Activated B cell treated with CpG ODN at 0.5 μM for 24 hours (primary cell): ENCODE results near the gene CDC14A. TPM values are rescaled to one million over a fixed set of nuclear protein-coding genes. Genes with fewer than 3 reads are reported as not detected.
A peak's percentile ranks its signal among the peaks of the same experiment; 100 is the strongest.

Experiments
- ATAC-seq: fragments of 200-7000 bp; cut with Tn5 transposase; one replicate; pipeline ENCODE4 v1.10.0; 2021; ENCODE audit warnings: low read depth, mild to moderate bottlenecking, moderate library complexity
- CTCF ChIA-PET: fragments of 350-600 bp; sonication (Branson Sonifier 250); formaldehyde crosslinking; loops from one replicate; lab custom pipeline; 2021; ENCODE audit warnings: antibody characterized with exemption; lab: Charles Lee
- POLR2A ChIA-PET: fragments of 350-600 bp; sonication (Branson Sonifier 250); formaldehyde crosslinking; loops from one replicate; lab custom pipeline; 2021; ENCODE audit warnings: antibody characterized with exemption; lab: Charles Lee
- DNase-seq: peaks from one replicate; pipeline ENCODE4 v3.0.0; 2022
- H3K27ac Mint-ChIP-seq: one replicate; pipeline ENCODE4 v1.8.0; 2020; ENCODE audit warnings: mixed read lengths
- H3K27me3 Mint-ChIP-seq: one replicate; pipeline ENCODE4 v1.8.0; 2021; ENCODE audit warnings: mixed read lengths
- H3K36me3 Mint-ChIP-seq: one replicate; pipeline ENCODE4 v1.8.0; 2021; ENCODE audit warnings: low read depth, mixed read lengths
- H3K4me1 Mint-ChIP-seq: one replicate; pipeline ENCODE4 v1.8.0; 2021; ENCODE audit warnings: mixed read lengths
- H3K4me3 Mint-ChIP-seq: one replicate; pipeline ENCODE4 v1.8.0; 2020; ENCODE audit warnings: mild to moderate bottlenecking, mixed read lengths
- H3K9me3 Mint-ChIP-seq: one replicate; pipeline ENCODE4 v1.8.0; 2020; ENCODE audit warnings: mixed read lengths
- intact Hi-C: fragments of 100-400 bp; cut with micrococcal nuclease; formaldehyde crosslinking; loops from one replicate; pipeline ENCODE4 v1.15.1; 2024
- total RNA-seq: library from RNA; stranded (reverse); gene quantifications from 2 replicates; pipeline ENCODE4 v1.2.3, GENCODE V29; 2022
- TF ChIP-seq, protein P1 (sequence below): fragments of 200-600 bp; IDR thresholded peaks from one replicate; pipeline ENCODE4 v1.8.0; 2022; ENCODE audit warnings: antibody characterized with exemption, mild to moderate bottlenecking

The CDC14A gene
- total RNA-seq, 1 donor from 2014 or later = 16.8 TPM

DNA sequence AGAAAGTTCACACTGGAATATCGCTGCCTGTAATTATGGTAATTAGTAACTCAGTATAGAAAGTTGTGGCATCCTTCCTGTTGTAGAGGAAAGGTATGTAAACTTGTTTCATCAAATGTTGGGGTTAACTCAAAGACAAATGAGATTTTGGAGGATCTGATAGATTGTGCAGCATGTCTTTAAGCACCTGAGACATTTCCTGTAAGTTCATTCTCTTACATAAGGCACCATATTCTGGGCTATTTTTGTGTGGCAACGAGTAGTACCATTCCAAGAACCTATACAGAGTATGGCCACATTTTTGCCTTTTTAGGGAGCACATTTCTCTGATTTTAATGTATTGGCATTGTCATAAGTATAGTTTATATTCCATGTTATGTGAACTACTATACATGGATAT lies 88.8 kb downstream of the CDC14A start:
- CTCF ChIA-PET = interaction anchor here (1.2 kb wide), 1 partner anchor 630 kb away, joined by 3 read pairs; no protein-coding TSS in a partner anchor
- Mint-ChIP-seq H3K27me3 (no peaks in the 10 kb centered on the region), H3K27ac (no peak overlapping the region), H3K36me3 (peaks cover 34% of the 10 kb centered on the region), H3K9me3 (no peaks in the 10 kb centered on the region), H3K4me1 (peaks cover 34% of the 10 kb centered on the region), H3K4me3 (no peak overlapping the region)
- ATAC-seq (no peak), DNase-seq (no peak)
- POLR2A ChIA-PET = no interaction called here
- intact Hi-C loops = no loop called here
- TF ChIP-seq, protein P1, sequence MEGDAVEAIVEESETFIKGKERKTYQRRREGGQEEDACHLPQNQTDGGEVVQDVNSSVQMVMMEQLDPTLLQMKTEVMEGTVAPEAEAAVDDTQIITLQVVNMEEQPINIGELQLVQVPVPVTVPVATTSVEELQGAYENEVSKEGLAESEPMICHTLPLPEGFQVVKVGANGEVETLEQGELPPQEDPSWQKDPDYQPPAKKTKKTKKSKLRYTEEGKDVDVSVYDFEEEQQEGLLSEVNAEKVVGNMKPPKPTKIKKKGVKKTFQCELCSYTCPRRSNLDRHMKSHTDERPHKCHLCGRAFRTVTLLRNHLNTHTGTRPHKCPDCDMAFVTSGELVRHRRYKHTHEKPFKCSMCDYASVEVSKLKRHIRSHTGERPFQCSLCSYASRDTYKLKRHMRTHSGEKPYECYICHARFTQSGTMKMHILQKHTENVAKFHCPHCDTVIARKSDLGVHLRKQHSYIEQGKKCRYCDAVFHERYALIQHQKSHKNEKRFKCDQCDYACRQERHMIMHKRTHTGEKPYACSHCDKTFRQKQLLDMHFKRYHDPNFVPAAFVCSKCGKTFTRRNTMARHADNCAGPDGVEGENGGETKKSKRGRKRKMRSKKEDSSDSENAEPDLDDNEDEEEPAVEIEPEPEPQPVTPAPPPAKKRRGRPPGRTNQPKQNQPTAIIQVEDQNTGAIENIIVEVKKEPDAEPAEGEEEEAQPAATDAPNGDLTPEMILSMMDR = no peak

DNA sequence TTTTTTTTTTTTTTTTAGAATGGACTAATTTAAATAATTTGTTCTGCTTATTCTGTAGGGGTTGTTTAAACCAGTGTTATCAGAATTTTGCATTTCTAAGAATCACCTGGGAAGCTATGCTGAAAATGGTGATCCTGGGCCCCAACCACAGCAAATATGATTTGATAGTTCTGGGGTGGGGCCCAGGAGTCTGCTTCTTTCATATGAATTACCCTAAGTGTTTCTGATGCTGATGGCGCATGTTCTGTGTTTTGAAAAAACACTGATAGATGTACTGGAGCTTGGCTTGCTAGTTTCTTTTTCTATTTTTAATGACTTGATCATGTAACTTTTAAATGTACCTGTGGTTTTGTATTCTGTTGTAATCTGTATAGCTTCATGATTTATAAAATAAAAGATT lies 89.3 kb downstream of the CDC14A start:
- TF ChIP-seq, protein P1 = no peak
- intact Hi-C loops = no loop called here
- POLR2A ChIA-PET = no interaction called here
- no peak for ATAC-seq
- peaks cover 34% of the 10 kb centered on the region for H3K4me1 Mint-ChIP-seq
- no peak for DNase-seq
- no peaks in the 10 kb centered on the region for H3K9me3 Mint-ChIP-seq
- peak overlapping the region; percentile 24 for H3K27ac Mint-ChIP-seq
- CTCF ChIA-PET = interaction anchor here (1.2 kb wide), 1 partner anchor 630 kb away, joined by 3 read pairs; no protein-coding TSS in a partner anchor
- H3K36me3 Mint-ChIP-seq = peaks cover 33% of the 10 kb centered on the region
- H3K27me3 Mint-ChIP-seq = no peaks in the 10 kb centered on the region
- H3K4me3 Mint-ChIP-seq = no peak overlapping the region

DNA sequence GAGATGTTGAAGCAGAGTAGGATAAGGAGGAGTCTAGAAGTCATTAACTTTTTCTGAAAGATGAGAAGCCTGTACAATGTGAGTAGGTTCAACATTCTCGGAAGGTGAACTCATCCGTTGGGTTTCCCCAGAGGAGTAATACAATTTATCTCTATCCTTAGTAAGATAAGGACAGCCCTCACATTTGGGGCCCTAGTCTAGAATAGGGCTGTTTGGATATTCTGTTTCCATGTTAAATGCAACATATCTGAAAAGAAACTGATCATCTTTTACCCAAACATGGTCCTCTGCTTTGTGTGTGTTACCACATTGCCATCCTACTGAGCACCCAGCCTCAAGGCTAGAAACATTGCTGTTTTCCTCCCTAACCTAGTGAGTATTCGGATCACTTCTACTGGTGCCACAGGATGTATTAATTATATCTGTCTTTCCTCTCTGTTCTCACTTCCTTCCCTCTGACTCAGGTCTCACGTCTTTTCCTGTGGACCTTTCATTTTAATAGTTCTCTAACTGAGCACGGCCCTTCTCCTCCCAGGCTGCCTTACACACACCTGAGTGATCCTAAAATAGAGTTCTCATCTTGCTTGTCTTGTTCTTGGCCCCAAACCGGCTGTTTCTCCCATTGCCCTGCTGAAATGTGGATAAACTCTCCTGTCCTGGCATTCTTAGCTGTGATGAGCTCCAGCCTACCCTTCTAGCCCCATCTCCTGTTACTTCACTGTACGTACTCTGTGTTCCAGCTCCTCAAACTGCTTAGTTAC lies 91.7 kb downstream of the CDC14A start:
- Mint-ChIP-seq H3K27me3 (no peaks in the 10 kb centered on the region), H3K4me1 (peaks cover 34% of the 10 kb centered on the region), H3K4me3 (peak overlapping the region; percentile 50), H3K36me3 (peaks cover 37% of the 10 kb centered on the region), H3K27ac (peak overlapping the region; percentile 62), H3K9me3 (no peaks in the 10 kb centered on the region)
- peak; percentile 52 for ATAC-seq
- CTCF ChIA-PET = interaction anchor here (1.2 to 2.6 kb wide), 2 partner anchors 11 to 12 kb away, joined by 3 to 10 read pairs; no protein-coding TSS in a partner anchor
- TF ChIP-seq, protein P1 = no peak
- POLR2A ChIA-PET = no interaction called here
- DNase-seq = no peak
- intact Hi-C loops = no loop called here

- no peak for ATAC-seq
- Mint-ChIP-seq H3K9me3 (no peaks in the 10 kb centered on the region), H3K4me1 (peaks cover 28% of the 10 kb centered on the region), H3K36me3 (peaks cover 41% of the 10 kb centered on the region), H3K27me3 (no peaks in the 10 kb centered on the region), H3K27ac (no peak overlapping the region), H3K4me3 (no peak overlapping the region)
- intact Hi-C loops = no loop called here
- TF ChIP-seq, protein P1 = no peak
- no peak for DNase-seq
- ChIA-PET CTCF (interaction anchor here (2.6 kb wide), 1 partner anchor 10 kb away, joined by 10 read pairs; no protein-coding TSS in a partner anchor), POLR2A (interaction anchor here (0.6 kb wide), 1 partner anchor 39 kb away, joined by 3 read pairs; no protein-coding TSS in a partner anchor)
Measured at GRCh38 chr1:100445565-100445964, 93.3 kb downstream of the CDC14A start.

GRCh38 chr1:100448366-100448765 lies 96.1 kb downstream of the CDC14A start:
- Mint-ChIP-seq H3K4me1 (peaks cover 30% of the 10 kb centered on the region), H3K9me3 (no peaks in the 10 kb centered on the region), H3K36me3 (peaks cover 42% of the 10 kb centered on the region), H3K27me3 (no peaks in the 10 kb centered on the region), H3K4me3 (no peak overlapping the region), H3K27ac (no peak overlapping the region)
- TF ChIP-seq, protein P1 = no peak
- DNase-seq = no peak
- POLR2A ChIA-PET = no interaction called here
- CTCF ChIA-PET = interaction anchor here (1.9 kb wide), 1 partner anchor 10 kb away, joined by 7 read pairs; no protein-coding TSS in a partner anchor
- no peak for ATAC-seq
- intact Hi-C loops = no loop called here
